SKM-1 (cell line): ENCODE results near the gene PEAR1.

Experiments used
- DNase-seq: peaks from one replicate; lab custom pipeline; 2025; ENCODE audit not compliant: unreplicated experiment; lab: John Stamatoyannopoulos, UW

PEAR1 gene

GRCh38 chr1:156893048-156893953 lies at the start of gene PEAR1:
TSS of gene PEAR1 (plus strand) at chr1:156893718. CDS start at chr1:156903927, 10,209 bp downstream.
- no peak for DNase-seq

GRCh38 chr1:156844102-156844501 lies 49.4 kb upstream of the PEAR1 start:
- no peak for DNase-seq

GRCh38 chr1:156844638-156845037 lies 48.9 kb upstream of the PEAR1 start:
- DNase-seq: no peak

- no peak for DNase-seq
Observed at GRCh38 chr1:156845055-156845952, 48.2 kb upstream of the PEAR1 start.

- no peak for DNase-seq
Observed at GRCh38 chr1:156845953-156846545, 47.5 kb upstream of the PEAR1 start.

- no peak for DNase-seq
Observed at GRCh38 chr1:156846643-156847042, 46.9 kb upstream of the PEAR1 start.

- no peak for DNase-seq
Observed at GRCh38 chr1:156847591-156848460, 45.7 kb upstream of the PEAR1 start.

GRCh38 chr1:156848461-156849150 lies 44.9 kb upstream of the PEAR1 start:
- no peak for DNase-seq

GRCh38 chr1:156849151-156849496 lies 44.4 kb upstream of the PEAR1 start:
- no peak for DNase-seq

GRCh38 chr1:156851779-156852417 lies 41.6 kb upstream of the PEAR1 start:
- DNase-seq: no peak

- DNase-seq: no peak
Observed at GRCh38 chr1:156852418-156852874, 41.1 kb upstream of the PEAR1 start.

GRCh38 chr1:156853761-156854160 lies 39.8 kb upstream of the PEAR1 start:
- no peak for DNase-seq

- DNase-seq: no peak
Observed at GRCh38 chr1:156854634-156855033, 38.9 kb upstream of the PEAR1 start.

GRCh38 chr1:156856282-156856785 lies 37.2 kb upstream of the PEAR1 start:
- DNase-seq: no peak

GRCh38 chr1:156857532-156857931 lies 36.0 kb upstream of the PEAR1 start:
- DNase-seq: no peak

GRCh38 chr1:156858555-156858956 lies 35.0 kb upstream of the PEAR1 start:
- DNase-seq: no peak

- DNase-seq: no peak
Observed at GRCh38 chr1:156858959-156859522, 34.5 kb upstream of the PEAR1 start, which contains the start of gene INSRR. TSS of gene INSRR (minus strand) at chr1:156859117. CDS start at chr1:156858621, 496 bp downstream.

- peak; percentile 18 for DNase-seq
Observed at GRCh38 chr1:156859523-156860112, 33.9 kb upstream of the PEAR1 start.
